ENCODE results near the gene TMEM54. TPM values are rescaled to one million over a fixed set of nuclear protein-coding genes. Genes with fewer than 3 reads are reported as not detected.

The TMEM54 gene, protein sequence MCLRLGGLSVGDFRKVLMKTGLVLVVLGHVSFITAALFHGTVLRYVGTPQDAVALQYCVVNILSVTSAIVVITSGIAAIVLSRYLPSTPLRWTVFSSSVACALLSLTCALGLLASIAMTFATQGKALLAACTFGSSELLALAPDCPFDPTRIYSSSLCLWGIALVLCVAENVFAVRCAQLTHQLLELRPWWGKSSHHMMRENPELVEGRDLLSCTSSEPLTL
- 100 to 1,000 TPM; 228 to 892 (median 538) TPM for total RNA-seq

DNA sequence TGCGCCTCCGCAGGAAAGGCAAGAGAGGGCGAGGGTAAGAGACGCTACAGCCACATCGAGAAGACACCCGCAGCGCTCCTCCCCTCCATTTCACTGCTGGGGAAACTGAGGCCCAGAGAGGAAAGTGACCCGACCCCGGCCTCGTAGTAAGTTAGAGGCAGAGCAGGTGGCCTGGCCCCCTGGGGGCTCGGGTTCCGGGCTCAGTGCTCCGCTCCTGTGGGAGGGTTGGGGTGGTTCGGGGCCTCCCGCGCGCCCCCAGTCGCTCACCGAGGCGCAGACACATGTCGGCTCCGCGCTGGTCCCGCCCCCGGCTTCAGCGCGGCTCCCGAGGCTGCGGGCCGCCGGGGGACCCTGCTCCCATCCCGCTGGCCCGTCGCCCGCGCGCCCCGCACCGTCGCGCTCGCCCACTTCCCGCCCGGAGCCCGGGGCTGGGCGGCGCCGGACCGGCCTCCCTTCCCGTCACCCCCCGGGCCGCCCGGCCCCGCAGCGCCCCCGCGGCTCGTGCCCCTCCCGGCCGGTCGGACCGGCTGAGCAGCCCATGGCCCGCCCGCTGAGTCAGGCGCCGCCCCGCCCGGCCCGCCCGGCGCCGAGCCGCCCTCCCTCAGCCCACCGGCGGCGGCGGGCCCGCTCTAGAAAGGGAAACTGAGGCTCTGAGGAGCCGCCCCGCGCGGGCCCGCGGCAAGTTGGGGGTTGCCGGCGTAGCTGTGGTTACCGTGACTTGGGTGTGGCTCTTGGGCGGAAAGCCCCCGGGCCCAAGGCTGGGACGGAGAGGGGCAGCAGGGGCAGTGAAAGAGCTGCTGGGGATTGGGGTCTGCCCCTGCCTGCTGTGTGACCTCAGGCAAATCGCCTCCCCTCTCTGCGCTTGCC is at the start of gene TMEM54:
Gene TMEM54 (minus strand): TSS at position 434 of the 867 bp plus-strand sequence. CDS start 151 bp downstream, at position 283.
- H3K36me3 ChIP-seq, result peaks cover 0 to 3% (median 0%) of the 10 kb centered on the region in 3 donors
- TF ChIP-seq, protein P1, sequence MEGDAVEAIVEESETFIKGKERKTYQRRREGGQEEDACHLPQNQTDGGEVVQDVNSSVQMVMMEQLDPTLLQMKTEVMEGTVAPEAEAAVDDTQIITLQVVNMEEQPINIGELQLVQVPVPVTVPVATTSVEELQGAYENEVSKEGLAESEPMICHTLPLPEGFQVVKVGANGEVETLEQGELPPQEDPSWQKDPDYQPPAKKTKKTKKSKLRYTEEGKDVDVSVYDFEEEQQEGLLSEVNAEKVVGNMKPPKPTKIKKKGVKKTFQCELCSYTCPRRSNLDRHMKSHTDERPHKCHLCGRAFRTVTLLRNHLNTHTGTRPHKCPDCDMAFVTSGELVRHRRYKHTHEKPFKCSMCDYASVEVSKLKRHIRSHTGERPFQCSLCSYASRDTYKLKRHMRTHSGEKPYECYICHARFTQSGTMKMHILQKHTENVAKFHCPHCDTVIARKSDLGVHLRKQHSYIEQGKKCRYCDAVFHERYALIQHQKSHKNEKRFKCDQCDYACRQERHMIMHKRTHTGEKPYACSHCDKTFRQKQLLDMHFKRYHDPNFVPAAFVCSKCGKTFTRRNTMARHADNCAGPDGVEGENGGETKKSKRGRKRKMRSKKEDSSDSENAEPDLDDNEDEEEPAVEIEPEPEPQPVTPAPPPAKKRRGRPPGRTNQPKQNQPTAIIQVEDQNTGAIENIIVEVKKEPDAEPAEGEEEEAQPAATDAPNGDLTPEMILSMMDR (IDR thresholded peaks at IDR 0.05), result peak in 3 of 6 experiments; percentile 21 to 40 (median 28)
- TF ChIP-seq POLR2A (IDR thresholded peaks at IDR 0.05), result peak; percentile 27 to 55
- DNase-seq, result peak in 2 of 3 donors; percentile 78 to 89
- peak within 1 kb of the TSS; percentile 56 to 96 (median 70) for H3K4me3 ChIP-seq
- H3K4me1 ChIP-seq, result peaks cover 0 to 6% (median 1%) of the 10 kb centered on the region in 4 donors
- H3K27ac ChIP-seq, result peak within 1 kb of the TSS; percentile 0 to 97 (median 85)
- no peaks in the 10 kb centered on the region for H3K9me3 ChIP-seq
- H3K27me3 ChIP-seq, result no peaks in the 10 kb centered on the region

DNA sequence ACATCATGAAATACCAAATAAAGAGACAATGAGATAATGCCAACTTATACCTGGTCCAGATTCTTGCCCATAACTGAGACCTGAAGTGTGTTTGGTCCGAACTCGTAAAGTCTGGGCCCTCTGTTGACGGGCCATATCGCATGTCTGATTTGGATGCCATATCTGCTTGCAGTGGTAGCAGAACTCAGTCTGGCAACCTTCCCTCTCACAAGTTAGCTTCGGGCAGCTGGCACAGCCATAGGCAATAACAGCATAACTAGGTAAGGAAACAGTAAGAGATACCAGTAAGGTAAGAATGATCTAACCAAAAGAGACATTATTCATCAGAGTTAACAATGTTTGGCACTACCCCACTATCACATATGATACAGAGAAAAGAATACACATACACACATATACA is 48.3 kb upstream of the TMEM54 start:
- H3K4me3 ChIP-seq, result no peak overlapping the region
- no peak for DNase-seq
- H3K36me3 ChIP-seq, result peaks cover 0 to 39% (median 3%) of the 10 kb centered on the region in 3 donors
- H3K9me3 ChIP-seq, result no peaks in the 10 kb centered on the region
- peaks cover 0 to 26% (median 3%) of the 10 kb centered on the region in 4 donors for H3K4me1 ChIP-seq
- H3K27me3 ChIP-seq, result no peaks in the 10 kb centered on the region
- peak overlapping the region in 3 of 4 donors; percentile 37 to 81 (median 63) for H3K27ac ChIP-seq
- TF ChIP-seq POLR2A (IDR thresholded peaks at IDR 0.05), result no peak
- TF ChIP-seq, protein P1 (IDR thresholded peaks at IDR 0.05), result no peak

DNA sequence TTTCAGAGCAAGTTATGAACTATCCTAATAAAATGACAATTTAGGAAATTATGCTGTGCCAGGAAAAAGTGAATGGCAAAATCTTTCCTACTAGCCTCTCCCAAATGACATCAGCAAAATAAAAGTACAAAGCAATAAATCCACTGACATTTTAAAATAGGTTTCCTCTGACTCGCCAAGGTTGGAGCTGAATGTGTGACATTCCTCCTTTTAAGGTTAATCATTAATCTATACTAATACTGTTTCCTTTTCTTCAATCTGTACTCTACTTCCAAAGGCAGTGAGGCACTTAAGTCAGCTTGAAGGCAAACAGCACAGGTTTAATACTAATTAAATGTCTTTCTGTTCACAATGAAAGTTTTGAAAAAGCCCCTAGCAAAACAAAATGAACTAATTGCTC is 47.7 kb upstream of the TMEM54 start:
- TF ChIP-seq, protein P1 (IDR thresholded peaks at IDR 0.05), result no peak
- TF ChIP-seq POLR2A (IDR thresholded peaks at IDR 0.05), result peak in 1 of 2 donors; percentile 39
- DNase-seq, result no peak
- Histone ChIP-seq H3K9me3 (no peaks in the 10 kb centered on the region), H3K27ac (peak overlapping the region in 3 of 4 donors; percentile 37 to 81 (median 63)), H3K27me3 (no peaks in the 10 kb centered on the region), H3K36me3 (peaks cover 0 to 45% (median 3%) of the 10 kb centered on the region in 3 donors), H3K4me3 (no peak overlapping the region), H3K4me1 (peaks cover 0 to 26% (median 3%) of the 10 kb centered on the region in 4 donors)

DNA sequence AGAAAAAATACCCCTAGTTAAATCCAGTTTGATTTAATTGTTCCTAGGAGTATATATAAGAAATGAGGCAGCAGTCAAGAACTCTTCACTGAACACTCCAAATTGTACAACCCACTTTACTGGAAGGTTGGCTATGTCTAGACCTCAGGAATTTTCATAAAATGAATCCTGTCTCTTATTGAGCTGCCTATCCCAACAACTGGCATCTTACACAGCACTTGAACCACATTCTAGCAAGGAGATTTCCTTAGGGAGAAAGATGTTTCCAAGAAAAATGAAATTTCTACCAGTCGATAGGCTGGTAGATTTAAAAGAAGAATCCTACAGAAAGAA is 47.2 kb upstream of the TMEM54 start:
- Histone ChIP-seq H3K4me3 (no peak overlapping the region), H3K27ac (peak overlapping the region in 3 of 4 donors; percentile 37 to 81 (median 63)), H3K4me1 (peaks cover 0 to 26% (median 3%) of the 10 kb centered on the region in 4 donors), H3K9me3 (no peaks in the 10 kb centered on the region), H3K36me3 (peaks cover 0 to 51% (median 3%) of the 10 kb centered on the region in 3 donors), H3K27me3 (no peaks in the 10 kb centered on the region)
- TF ChIP-seq, protein P1 (IDR thresholded peaks at IDR 0.05), result no peak
- TF ChIP-seq POLR2A (IDR thresholded peaks at IDR 0.05), result no peak
- no peak for DNase-seq

DNA sequence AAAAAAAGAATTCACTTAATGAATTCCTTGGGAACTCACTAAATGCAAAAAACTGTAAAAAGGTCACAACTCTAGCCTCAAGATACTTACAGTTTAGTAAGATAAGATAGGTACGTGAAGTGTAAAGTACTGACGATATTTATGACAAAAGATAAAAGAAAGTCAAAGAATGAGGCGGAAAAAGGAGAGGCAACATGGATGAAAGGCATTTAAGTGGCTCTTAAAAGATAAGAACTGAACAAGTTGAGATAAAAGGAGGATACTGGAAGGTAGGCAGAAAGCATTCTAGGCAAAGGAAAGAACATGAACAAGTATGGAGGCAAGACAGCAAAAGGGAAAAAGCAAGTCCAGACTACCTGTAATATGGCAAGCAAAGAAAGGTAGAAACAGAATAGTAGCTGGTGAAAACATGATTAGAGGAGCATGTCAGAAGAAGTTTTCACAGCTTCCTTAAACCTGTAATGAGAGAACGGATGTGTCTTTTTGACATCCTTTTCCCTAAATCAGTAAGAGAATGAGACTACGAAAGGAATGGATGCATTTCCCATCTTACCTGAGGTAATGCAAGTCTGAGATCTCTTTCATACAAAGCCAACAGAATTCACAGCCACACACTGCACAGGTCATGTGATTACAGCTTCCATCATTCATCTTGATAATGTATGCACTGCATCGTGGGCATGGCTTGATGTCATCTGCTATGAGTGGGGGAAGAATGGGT is 46.6 kb upstream of the TMEM54 start:
- H3K4me3 ChIP-seq, result no peak overlapping the region
- H3K27ac ChIP-seq, result peak overlapping the region in 2 of 4 donors; percentile 37 to 81
- H3K9me3 ChIP-seq, result no peaks in the 10 kb centered on the region
- H3K4me1 ChIP-seq, result peaks cover 0 to 26% (median 3%) of the 10 kb centered on the region in 4 donors
- TF ChIP-seq POLR2A (IDR thresholded peaks at IDR 0.05), result no peak
- TF ChIP-seq, protein P1 (IDR thresholded peaks at IDR 0.05), result no peak
- H3K27me3 ChIP-seq, result no peaks in the 10 kb centered on the region
- peaks cover 0 to 56% (median 3%) of the 10 kb centered on the region in 3 donors for H3K36me3 ChIP-seq
- DNase-seq, result no peak
